Measurements from ENCODE around the gene SLIT1. TPM values are rescaled to one million over a fixed set of nuclear protein-coding genes. Genes with fewer than 3 reads are reported as not detected.

The SLIT1 gene
- total RNA-seq, 4 donors from 2014 or later, result not detected

DNA sequence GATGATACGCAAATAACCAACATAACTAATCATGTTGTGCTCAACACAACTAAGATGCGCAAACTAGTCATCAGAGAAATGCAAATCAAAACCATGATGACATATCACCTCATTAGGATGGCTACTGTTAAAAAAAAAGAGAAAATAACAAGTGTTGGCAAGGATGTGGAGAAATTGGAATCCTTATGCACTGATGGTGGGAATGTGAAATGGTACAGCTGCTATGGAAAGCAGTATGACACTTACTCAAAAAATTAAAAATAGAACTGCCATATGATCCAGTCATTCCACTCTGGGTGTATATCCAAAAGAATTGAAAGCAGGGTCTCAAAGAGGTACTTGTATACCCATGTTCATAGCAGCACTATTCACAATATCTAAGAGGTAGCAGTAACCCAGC, 42.9 kb downstream of the SLIT1 start:
- TF ChIP-seq POLR2A (IDR thresholded peaks at IDR 0.05), result no peak
- TF ChIP-seq, protein P1, sequence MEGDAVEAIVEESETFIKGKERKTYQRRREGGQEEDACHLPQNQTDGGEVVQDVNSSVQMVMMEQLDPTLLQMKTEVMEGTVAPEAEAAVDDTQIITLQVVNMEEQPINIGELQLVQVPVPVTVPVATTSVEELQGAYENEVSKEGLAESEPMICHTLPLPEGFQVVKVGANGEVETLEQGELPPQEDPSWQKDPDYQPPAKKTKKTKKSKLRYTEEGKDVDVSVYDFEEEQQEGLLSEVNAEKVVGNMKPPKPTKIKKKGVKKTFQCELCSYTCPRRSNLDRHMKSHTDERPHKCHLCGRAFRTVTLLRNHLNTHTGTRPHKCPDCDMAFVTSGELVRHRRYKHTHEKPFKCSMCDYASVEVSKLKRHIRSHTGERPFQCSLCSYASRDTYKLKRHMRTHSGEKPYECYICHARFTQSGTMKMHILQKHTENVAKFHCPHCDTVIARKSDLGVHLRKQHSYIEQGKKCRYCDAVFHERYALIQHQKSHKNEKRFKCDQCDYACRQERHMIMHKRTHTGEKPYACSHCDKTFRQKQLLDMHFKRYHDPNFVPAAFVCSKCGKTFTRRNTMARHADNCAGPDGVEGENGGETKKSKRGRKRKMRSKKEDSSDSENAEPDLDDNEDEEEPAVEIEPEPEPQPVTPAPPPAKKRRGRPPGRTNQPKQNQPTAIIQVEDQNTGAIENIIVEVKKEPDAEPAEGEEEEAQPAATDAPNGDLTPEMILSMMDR (IDR thresholded peaks at IDR 0.05), result no peak
- WGBS, 2 donors, result 93 to 95% methylated on average over 2 of the region's 2 CpGs
- H3K4me3 ChIP-seq (ENCODE audit: low read depth, poor library complexity, severe bottlenecking), result no peak overlapping the region
- no peak for DNase-seq (ENCODE audit: low spot score in 2 of 2)
- intact Hi-C loops (cut with DNase I; ENCODE audit: low total_unique reads), result no loop called here

GRCh38 chr10:97140902-97141745, 44.6 kb downstream of the SLIT1 start:
- H3K4me3 ChIP-seq (ENCODE audit: low read depth, poor library complexity, severe bottlenecking), result no peak overlapping the region
- TF ChIP-seq POLR2A (IDR thresholded peaks at IDR 0.05), result no peak
- TF ChIP-seq, protein P1 (IDR thresholded peaks at IDR 0.05), result no peak
- 28 to 43% methylated on average over 23 of the region's 23 CpGs for WGBS, 2 donors
- intact Hi-C loops (cut with DNase I; ENCODE audit: low total_unique reads), result no loop called here
- DNase-seq (ENCODE audit: low spot score in 2 of 2), result no peak

DNA sequence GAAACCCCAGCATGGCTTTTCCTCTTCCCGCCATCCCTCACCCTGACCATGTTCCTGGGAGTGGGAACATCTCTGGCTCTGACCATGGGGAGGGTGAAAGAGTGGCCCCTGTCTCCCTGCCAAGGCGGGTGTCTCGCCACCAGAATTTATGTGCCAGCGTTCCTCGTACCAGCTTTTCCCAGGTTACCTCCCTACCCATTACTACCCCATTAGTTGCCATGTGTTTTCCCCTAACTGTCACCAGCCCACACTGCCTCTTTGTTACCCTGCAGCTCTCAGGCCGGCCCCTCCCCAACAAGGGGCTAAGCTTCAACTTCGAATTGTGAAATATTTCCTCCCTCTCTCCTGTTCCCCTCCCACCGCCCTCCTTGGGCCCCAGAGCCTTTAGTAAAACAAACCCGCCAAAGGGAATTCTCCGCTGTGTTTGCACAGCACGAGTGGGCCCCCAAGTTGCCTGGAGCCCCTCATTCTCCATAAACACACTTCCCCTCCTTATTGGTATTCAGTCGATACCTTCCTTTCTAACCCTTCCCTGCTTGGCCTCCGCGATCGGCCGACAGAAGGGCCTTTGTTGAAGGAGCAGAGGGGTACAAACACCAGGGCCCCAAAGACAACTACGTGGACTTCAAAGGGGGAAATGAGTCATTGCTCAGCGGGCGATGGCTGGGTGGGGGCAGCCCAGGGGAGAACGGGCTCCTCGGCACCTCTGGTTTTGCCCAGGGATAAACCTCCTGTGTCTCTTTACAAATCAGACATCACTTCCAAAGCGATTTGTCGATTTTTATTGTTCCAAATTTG, 45.5 kb downstream of the SLIT1 start:
- no peak for DNase-seq (ENCODE audit: low spot score in 2 of 2)
- H3K4me3 ChIP-seq (ENCODE audit: low read depth, poor library complexity, severe bottlenecking), result no peak overlapping the region
- TF ChIP-seq POLR2A (IDR thresholded peaks at IDR 0.05), result no peak
- TF ChIP-seq, protein P1 (IDR thresholded peaks at IDR 0.05), result no peak
- WGBS, 2 donors, result 42% methylated on average over 23 of the region's 23 CpGs
- intact Hi-C loops (cut with DNase I; ENCODE audit: low total_unique reads), result no loop called here

- intact Hi-C loops (cut with DNase I; ENCODE audit: low total_unique reads), result no loop called here
- H3K4me3 ChIP-seq (ENCODE audit: low read depth, poor library complexity, severe bottlenecking), result no peak overlapping the region
- TF ChIP-seq, protein P1 (IDR thresholded peaks at IDR 0.05), result no peak
- TF ChIP-seq POLR2A (IDR thresholded peaks at IDR 0.05), result no peak
- no peak for DNase-seq (ENCODE audit: low spot score in 2 of 2)
- 86 to 96% methylated on average over 2 to 6 of the region's 6 CpGs for WGBS, 2 donors
These were observed 46.1 kb downstream of the SLIT1 start for GRCh38 chr10:97139651-97140048.

DNA sequence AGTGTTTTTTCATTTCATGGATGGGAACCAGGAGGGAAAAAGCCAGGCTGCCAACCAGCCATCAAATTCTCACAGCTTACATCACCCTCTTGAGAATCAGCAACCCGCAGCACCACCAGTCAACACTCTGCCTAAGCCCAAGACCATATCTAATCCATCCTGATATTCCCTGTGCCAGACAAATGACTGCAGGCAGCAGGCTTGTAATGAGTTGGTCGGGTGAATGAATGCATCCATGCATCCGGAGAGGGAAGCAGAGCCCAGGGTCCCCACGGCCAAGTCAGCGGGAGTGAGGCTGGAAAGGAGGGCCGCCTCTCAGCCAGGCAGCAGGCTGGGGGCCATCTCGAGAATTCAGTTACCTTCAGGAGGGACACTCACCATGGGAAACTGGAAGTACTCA, 46.9 kb downstream of the SLIT1 start:
- TF ChIP-seq, protein P1 (IDR thresholded peaks at IDR 0.05), result no peak
- TF ChIP-seq POLR2A (IDR thresholded peaks at IDR 0.05), result no peak
- WGBS, 2 donors, result 73 to 86% methylated on average over 7 of the region's 7 CpGs
- no peak for DNase-seq (ENCODE audit: low spot score in 2 of 2)
- H3K4me3 ChIP-seq (ENCODE audit: low read depth, poor library complexity, severe bottlenecking), result no peak overlapping the region
- intact Hi-C loops (cut with DNase I; ENCODE audit: low total_unique reads), result no loop called here

All from lower leg skin (tissue), 4 donors.